Measurements from ENCODE around the gene TMEM63B. TPM values are rescaled to one million over a fixed set of nuclear protein-coding genes. Genes with fewer than 3 reads are reported as not detected.

Gene TMEM63B
- total RNA-seq, 6 experiments from 2014 or later: 30.6 to 41.0 (median 36.8) TPM

- TF ChIP-seq POLR2A (IDR thresholded peaks at IDR 0.05): no peak
- TF ChIP-seq CTCF (IDR thresholded peaks at IDR 0.05): no peak
- H3K9me3 ChIP-seq: no peaks in the 10 kb centered on the region
- no peaks in the 10 kb centered on the region for H3K27me3 ChIP-seq
- no peak for ATAC-seq
- no peak overlapping the region for H3K4me3 ChIP-seq
- DNase-seq: no peak
- WGBS (ENCODE audit: insufficient coverage, low coverage, low lambda C conversion rate, missing lambda C conversion rate): 77% methylated on average over 5 of the region's 5 CpGs
- no peak overlapping the region for H3K27ac ChIP-seq
- intact Hi-C loops (cut with DNase I): no loop called here
- no peaks in the 10 kb centered on the region for H3K36me3 ChIP-seq
- peaks cover 0 to 71% (median 34%) of the 10 kb centered on the region in 4 donors for H3K4me1 ChIP-seq
Measured at GRCh38 chr6:44119704-44120262, 7.6 kb upstream of the TMEM63B start.

GRCh38 chr6:44120692-44121443 is 6.5 kb upstream of the TMEM63B start:
- intact Hi-C loops (cut with DNase I): no loop called here
- Histone ChIP-seq H3K4me1 (peaks cover 0 to 78% (median 38%) of the 10 kb centered on the region in 4 donors), H3K9me3 (no peaks in the 10 kb centered on the region)

GRCh38 chr6:44122801-44123200 is 4.6 kb upstream of the TMEM63B start:
- no peak overlapping the region for H3K4me3 ChIP-seq
- H3K9me3 ChIP-seq: no peaks in the 10 kb centered on the region
- peaks cover 0 to 65% (median 31%) of the 10 kb centered on the region in 4 donors for H3K4me1 ChIP-seq
- intact Hi-C loops (cut with DNase I): no loop called here
- DNase-seq: no peak
- ATAC-seq: no peak
- H3K36me3 ChIP-seq: no peaks in the 10 kb centered on the region
- H3K27ac ChIP-seq: no peak overlapping the region
- WGBS (ENCODE audit: insufficient coverage, low coverage, low lambda C conversion rate, missing lambda C conversion rate): 45% methylated on average over 1 of the region's 1 CpG
- TF ChIP-seq POLR2A (IDR thresholded peaks at IDR 0.05): no peak
- TF ChIP-seq CTCF (IDR thresholded peaks at IDR 0.05): no peak
- H3K27me3 ChIP-seq: no peaks in the 10 kb centered on the region

More at GRCh38 chr6:44120692-44121443, 6.5 kb upstream of the TMEM63B start:
- TF ChIP-seq CTCF (IDR thresholded peaks at IDR 0.05) (no peak), POLR2A (IDR thresholded peaks at IDR 0.05) (no peak)
- H3K27ac ChIP-seq: no peak overlapping the region
- ATAC-seq (no peak), DNase-seq (no peak)
- H3K27me3 ChIP-seq: no peaks in the 10 kb centered on the region
- H3K4me3 ChIP-seq: no peak overlapping the region
- no peaks in the 10 kb centered on the region for H3K36me3 ChIP-seq
- 54% methylated on average over 4 of the region's 4 CpGs for WGBS (ENCODE audit: insufficient coverage, low coverage, low lambda C conversion rate, missing lambda C conversion rate)

GRCh38 chr6:44123544-44123943 is 3.8 kb upstream of the TMEM63B start:
- Histone ChIP-seq H3K4me3 (no peak overlapping the region), H3K9me3 (no peaks in the 10 kb centered on the region), H3K36me3 (no peaks in the 10 kb centered on the region), H3K27ac (no peak overlapping the region), H3K27me3 (no peaks in the 10 kb centered on the region), H3K4me1 (peaks cover 0 to 62% (median 30%) of the 10 kb centered on the region in 4 donors)
- intact Hi-C loops (cut with DNase I): no loop called here
- DNase-seq (no peak), ATAC-seq (no peak)
- no peak for TF ChIP-seq POLR2A (IDR thresholded peaks at IDR 0.05)
- TF ChIP-seq CTCF (IDR thresholded peaks at IDR 0.05): no peak
- 86% methylated on average over 2 of the region's 2 CpGs for WGBS (ENCODE audit: insufficient coverage, low coverage, low lambda C conversion rate, missing lambda C conversion rate)
